IPS-NIHi7 (cell line): ENCODE results near the gene IQCF6.
"Not testable (repeated sequence)": the region's sequence is repeated elsewhere in the genome, so short reads cannot be mapped to it uniquely, and the experiment has no call there.

Experiments
- DNase-seq: peaks from one replicate; pipeline ENCODE4 v3.0.0; 2012; ENCODE audit warnings: mixed read lengths; ENCODE audit errors: extremely low spot score

IQCF6 gene

GRCh38 chr3:51779137-51779536 is at the start of gene IQCF6:
Gene IQCF6 (minus strand): TSS chr3:51779237. CDS start chr3:51779224, 13 bp downstream.
- no peak for DNase-seq

DNA sequence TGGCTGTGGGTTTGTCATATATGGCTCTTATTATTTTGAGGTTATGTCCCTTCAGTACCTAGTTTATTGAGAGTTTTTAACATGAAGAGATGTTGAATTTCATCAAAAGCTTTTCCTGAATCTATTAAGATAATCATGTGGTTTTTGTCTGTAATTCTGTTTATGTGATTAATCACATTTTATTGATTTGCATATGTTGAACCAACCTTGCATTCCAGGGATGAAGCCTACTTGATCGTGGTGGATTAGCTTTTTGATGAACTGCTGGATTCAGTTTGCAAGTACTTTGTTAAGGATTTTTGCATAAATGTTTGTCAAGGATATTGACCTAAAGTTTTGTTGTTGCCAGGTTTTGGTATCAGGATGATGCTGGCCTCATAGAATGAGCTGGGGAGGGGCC is 49.3 kb upstream of the IQCF6 start:
- DNase-seq = no peak

DNA sequence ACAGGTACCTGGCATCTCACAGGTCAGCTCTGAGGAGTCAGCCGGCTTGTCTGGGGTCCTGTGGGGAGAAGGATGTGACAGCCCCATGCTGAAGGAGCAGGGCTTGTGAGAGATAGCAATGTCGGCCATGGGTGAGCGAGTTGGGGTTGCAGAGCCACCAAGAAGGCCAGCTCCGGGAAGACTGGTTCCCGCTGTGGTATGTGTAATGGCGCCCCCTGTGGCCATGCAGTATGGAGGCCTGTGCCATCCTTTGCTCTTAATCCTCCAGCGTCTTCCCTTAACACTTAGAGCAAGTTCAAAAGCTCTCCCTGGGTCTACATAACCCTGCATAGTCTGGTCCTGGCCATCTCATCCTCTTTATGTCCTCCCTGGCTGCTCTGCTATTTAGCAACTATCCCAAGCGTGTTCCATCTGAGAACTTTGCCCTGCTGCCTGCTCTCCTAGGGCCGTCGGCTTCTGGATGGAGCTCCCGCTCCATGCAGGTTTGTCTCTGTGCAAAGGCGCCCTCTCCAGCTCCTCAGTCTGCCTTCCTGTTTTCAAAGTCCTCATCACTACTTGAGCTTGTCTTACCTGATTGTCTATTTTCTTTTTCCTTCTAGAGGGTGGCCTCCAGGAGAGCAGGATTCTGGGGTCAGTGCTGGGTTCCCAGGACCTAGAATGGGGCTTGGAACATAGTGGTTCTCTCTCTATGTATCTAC is 40.8 kb upstream of the IQCF6 start:
- peak; percentile 92 for DNase-seq

- DNase-seq = no peak
Measured at GRCh38 chr3:51819151-51819550, 40.1 kb upstream of the IQCF6 start.

DNA sequence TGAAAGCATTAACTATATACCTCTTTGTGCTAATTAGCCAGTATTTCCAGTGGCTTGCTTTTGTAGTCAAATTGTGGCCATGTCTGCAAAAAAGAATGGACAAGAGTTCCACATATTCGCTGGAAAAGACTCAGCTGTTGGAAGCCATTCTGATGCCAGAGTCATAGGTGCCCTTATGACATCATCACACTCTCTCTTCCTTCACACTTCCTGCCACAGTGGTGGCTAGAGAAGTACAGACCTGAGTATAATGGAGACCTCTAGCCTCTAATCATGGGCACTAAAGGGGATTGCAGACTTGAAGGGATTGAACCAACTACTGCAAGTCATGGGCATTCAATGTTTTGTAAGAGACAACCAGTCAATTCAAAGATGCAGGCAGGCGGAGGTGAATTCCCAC is 38.3 kb upstream of the IQCF6 start:
- no peak for DNase-seq

GRCh38 chr3:51816723-51817122 is 37.7 kb upstream of the IQCF6 start:
- no peak for DNase-seq

DNA sequence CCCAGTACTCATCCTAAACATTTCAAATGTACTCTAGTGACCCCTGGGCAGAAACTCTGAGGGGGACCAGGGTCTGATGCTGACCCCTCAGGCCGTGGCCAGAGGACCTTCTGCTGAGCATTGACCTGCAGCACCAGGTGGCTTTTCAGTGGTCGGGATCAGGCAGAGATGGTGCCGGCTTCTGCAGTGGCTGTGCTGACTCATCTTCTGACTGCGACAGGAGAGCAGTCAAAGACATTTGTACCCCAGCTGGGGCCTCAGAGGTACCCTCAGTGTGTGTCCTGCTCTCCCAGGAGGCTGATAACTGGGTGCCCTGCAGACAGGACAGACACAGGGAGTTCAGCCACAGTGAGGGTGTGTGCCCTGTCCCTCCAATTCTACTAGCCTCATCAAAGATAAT is 36.6 kb upstream of the IQCF6 start:
- DNase-seq = no peak

DNA sequence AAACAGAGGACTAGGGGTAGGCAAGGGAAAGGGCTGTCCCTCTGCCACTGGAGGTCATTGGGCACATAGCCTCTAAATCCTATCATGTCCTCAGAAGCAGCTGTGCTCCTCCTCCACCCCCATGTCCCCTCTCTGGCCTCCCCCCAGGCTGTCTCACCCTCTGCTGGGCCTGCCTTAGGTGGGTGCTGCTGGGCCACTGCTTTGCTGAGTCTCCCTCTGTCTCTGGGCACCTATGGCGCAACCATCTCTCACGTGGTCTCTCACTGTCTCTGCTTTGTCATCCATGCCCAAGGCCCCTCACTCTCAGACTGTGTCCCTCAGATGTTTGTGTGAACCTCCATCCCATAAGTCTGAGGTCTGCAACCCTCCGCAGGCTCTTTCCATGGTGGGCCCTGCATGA is 35.0 kb upstream of the IQCF6 start:
- DNase-seq = no peak

DNA sequence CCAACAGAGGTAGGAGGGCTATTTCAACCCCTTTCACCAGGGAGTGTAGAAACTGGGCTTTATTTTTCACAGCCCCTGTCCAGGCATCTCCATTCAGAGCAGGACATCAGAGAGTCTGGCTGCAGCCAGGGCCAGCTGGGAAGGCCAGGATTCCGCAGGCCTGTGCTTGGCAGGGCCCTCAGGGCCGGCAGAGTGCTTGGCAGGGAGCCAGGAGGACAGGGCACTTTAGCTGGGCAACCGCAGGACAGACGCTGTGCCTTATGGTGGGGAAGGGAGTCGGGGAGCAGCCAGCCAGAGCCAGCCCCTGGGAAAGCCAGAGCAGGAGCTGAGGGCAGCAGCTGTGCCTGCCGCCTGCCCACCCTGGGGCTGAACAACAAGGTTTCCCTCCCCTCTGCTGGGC is 34.5 kb upstream of the IQCF6 start:
- DNase-seq = no peak

GRCh38 chr3:51808934-51809333 is 29.9 kb upstream of the IQCF6 start:
- no peak for DNase-seq

- DNase-seq = no peak
Measured at GRCh38 chr3:51802106-51802703, 23.2 kb upstream of the IQCF6 start.

DNA sequence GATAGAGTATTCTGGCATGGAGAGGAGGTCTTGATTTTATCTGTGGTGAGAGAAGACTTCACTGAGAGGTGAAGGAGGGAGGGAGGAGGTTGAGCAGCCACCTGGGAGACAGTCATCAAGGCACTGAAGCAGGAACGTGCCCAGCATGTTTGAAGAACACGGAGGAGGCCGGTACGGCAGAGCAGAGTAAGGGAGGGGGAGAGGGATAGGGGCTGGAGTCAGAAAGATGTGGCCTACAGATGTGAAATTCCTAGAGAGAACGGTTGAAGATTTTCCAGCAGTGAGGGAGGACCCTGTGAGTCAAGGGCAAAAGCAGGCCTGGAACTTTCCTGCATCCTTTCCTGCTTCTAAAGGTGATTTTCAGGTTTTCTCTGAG is 21.7 kb upstream of the IQCF6 start:
- DNase-seq = no peak

- DNase-seq = peak; percentile 47
Measured at GRCh38 chr3:51799879-51800749, 21.1 kb upstream of the IQCF6 start.

GRCh38 chr3:51798411-51798963 is 19.4 kb upstream of the IQCF6 start:
- peak; percentile 76 for DNase-seq

DNA sequence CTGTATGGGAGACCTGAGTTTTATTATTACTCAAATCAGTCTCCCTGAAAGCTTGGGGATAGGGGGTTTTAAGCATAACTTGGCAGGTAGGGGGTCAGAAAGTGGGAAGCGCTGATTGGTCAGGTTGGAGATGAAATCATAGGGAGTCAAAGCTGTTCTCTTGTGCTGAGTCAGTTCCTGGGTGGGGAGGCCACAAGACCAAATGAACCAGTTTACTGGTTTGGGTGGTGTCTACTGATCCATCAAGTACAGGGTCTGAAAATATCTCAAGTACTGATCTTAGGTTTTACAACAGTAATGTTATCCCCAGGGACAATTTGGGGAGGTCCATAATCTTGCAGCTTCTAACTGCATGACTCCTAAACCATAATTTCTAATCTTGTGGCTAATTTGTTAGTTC is 17.8 kb upstream of the IQCF6 start:
- DNase-seq = no peak

- DNase-seq = peak; percentile 59
Measured at GRCh38 chr3:51794206-51794605, 15.2 kb upstream of the IQCF6 start.

GRCh38 chr3:51792206-51792605 is 13.2 kb upstream of the IQCF6 start:
- no peak for DNase-seq

- no peak for DNase-seq
Measured at GRCh38 chr3:51789437-51789836, 10.4 kb upstream of the IQCF6 start.

DNA sequence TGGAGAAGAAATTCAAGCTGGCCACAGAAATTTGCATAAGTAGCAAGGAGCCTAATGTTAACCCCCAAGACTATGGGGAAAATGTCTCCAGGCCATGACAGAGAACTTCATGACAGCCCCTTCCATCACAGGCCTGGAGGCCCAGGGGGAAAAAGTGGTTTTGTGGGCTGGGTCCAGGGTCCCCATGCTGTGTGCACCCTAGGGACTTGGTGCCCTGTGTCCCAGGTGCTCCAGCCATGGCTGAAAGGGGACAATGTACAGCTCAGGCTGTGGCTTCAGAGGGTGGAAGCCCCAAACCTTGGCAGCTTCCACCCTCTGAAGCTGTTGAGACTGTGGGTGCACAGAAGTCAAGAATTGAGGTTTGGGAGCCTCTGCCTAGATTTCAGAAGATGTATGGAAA is 8.5 kb upstream of the IQCF6 start:
- DNase-seq = not testable (repeated sequence)

DNA sequence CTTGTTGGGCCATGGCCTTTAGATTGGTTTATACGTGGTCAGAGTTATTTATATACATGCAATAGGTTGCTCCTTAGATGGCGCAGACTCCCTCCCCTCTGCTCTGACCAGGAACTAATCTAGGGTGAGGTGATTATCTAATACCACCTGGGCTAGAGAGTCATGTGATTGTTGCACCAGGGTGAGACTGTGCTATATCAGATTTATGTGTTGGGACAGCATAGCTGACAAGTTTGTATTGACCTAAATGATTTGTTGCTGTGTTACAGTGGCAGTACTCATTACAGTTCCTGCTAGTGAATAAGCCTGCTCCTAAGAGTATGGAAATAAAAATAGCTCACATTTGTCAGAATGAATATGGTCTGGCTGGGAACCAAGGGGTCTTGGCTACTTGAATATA is 7.2 kb upstream of the IQCF6 start:
- no peak for DNase-seq

DNA sequence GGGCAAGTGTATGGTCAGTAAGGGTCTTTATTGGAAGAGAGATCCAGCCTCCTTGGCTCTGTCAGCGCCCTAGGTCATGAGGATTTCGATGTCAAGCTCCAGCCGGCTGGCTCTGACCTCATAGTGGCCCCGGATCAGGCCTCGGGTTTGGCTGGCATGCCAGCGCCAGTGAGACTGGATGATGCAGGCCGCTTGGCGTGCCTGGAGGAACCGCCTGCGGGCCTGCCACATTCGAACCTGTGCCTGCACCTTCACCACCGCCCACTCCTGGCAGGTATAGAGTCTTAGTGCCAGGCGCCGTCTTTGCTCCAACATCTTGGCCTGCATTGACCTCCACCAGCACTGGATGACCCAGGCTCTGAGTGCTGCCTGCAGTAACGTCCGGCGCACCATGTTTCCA is 483 bp downstream of the IQCF6 start:
- DNase-seq = no peak

DNA sequence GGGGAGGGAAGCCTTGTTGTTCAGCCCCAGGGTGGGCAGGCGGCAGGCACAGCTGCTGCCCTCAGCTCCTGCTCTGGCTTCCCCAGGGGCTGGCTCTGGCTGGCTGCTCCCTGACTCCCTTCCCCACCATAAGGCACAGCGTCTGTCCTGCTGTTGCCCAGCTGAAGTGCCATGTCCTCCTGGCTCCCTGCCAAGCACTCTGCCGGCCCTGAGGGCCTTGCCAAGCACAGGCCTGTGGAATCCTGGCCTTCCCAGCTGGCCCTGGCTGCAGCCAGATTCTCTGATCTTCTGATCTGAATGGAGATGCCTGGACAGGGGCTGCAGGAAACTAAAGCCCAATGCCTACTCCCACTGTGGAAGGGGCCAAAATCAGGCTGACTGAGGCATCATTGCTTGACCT is 1.1 kb downstream of the IQCF6 start:
- DNase-seq = no peak
